HG02759 (cell line): ENCODE data around the gene SVEP1.
"Not testable (repeated sequence)": the region's sequence is repeated elsewhere in the genome, so short reads cannot be mapped to it uniquely, and the experiment has no call there.

Experiments
- ATAC-seq: cut with Tn5 transposase; IDR thresholded peaks from one replicate; pipeline ENCODE4 v1.9.1; 2021; ENCODE audit warnings: mild to moderate bottlenecking, moderate library complexity; ENCODE audit not compliant: unreplicated experiment

Gene SVEP1

DNA sequence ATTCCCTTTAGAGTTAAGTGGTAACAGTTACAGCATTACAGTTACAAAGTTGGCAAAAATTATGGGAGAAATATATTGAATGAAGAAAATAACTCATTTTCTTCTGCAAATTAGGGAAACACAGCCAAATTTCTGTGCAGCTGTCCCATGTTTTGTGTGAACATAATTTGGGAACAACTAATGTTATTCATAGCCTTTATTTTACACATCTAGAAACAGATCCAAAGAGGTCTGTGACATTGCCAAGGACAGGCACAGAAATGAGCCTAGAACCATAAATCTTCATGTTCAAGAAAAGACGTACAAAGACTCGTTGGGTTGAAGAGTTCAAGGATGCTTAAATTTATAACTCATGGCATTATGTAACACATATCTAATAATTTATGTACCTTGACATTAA, 127.8 kb downstream of the SVEP1 start:
- ATAC-seq: no peak

DNA sequence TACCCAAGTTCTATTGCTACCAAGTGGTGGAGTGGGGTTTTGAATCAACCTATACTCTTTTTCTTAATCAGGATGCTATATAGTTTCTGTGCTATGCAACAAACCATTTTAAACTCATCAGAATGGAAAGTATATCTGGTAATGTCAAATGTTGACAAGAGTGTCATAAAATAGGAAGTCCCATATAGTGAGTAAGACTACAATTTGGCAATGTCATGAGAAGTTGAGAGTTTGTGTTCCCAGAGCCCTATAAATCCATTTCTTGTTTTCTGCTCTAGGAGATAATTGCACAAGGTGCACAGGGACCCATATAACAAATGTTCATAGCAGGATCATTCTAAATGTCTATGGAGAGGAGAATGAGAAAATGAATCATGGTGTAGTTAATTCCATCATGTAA, 132.1 kb downstream of the SVEP1 start:
- no peak for ATAC-seq

DNA sequence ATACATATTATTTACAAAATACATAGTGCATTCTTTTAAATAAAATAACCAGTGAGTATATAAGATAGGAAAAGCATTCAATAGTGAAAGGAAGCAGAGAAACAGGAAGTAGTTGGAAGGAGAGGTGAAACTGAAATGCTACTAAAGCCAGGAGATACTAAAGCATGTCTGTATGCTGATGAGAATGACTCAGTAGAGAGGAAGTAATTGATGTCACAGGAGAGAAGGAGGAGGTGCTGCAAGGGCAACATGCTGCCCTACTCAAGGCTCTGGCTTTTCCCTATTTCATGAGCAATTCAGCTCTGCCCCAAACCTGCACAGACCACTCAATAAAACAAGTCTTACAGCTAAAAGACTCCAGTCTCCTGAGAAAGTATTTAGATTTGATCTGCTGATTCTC, 133.4 kb downstream of the SVEP1 start:
- no peak for ATAC-seq

DNA sequence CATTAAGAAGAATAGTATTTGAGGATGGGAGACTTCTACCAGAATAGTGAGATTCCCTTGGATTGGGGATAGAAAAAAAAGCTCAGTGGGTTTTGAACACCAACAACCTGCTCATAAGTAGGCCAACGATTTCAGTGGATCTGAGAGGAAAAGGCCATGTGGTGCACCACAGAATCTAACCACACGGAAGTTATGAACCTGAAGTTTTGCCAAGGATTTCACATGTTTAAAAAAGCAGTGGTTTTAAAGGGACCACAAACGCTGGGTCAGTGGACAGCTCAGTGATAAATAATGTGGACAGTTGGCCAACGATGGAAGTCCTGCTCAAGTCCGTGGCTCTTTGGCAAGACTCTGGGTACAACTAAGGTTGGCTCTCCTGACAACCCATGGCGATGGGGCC, 134.6 kb downstream of the SVEP1 start:
- no peak for ATAC-seq

DNA sequence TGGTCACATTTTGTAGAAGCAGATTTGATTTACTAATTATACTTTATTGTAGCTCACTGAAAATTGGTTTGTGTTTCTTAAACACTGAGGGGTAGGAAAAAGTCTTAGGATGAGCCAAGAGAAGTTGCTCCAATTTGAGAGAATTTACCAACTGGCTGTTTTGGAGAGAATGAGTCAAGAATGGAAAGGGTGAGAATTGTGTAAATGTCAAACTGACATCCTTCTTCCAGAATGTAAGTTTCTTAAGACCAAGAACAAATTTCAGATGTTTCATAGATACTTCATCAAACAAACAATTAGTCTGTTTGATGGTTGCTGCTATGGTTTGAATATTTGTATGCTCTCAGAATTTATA, 135.7 kb downstream of the SVEP1 start:
- ATAC-seq: no peak

DNA sequence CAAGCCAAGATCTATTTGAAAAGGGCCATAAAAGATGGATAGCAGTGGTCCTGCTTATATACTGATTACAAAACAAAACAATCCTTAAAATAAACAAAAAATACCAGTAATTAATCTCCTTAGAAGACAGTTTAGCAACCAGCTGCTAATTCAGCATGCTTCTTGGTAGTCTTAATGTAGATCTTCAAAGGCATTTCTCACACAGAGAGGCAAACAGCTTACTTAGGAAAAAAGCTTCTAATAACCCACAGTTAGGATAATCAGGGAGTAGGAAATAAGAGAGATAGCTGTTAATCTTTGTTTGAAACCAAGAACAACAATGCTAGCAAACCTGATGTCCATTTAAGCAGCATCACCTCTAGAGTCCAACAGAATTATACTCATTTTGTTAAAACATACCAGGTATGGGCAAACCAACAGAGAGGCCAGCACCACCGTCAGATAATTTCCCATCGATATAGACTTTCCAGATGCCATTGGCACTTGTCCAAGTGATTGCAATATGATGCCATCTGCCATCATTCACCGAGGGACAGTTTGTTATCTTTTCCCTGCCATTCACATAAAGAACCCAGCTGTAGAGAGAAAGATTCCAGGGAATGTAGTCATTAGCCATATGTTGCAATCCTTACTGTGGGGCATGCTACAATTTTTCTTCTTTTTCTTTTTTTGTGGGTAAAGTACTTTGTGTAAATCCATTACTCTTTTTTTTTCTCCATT, 136.2 kb downstream of the SVEP1 start:
- no peak for ATAC-seq

DNA sequence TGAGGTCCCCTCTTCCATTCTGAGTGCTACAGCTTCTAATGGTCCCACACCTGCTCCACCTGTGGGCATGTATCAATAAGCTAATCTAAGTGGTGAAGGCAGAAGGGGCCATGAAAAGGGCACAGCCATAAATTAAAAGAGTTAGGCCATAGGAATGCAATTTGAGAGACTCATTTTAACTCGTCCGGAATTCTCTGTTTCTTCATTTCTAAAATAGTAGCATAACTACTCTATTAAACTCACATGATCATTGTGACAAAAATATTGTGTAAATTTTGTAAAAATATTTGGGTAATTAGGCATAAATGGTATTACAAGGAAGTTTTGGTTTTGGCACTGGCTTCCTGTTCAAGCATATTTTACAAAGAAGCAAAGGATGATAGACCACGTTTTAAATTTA, 138.7 kb downstream of the SVEP1 start:
- ATAC-seq: no peak

DNA sequence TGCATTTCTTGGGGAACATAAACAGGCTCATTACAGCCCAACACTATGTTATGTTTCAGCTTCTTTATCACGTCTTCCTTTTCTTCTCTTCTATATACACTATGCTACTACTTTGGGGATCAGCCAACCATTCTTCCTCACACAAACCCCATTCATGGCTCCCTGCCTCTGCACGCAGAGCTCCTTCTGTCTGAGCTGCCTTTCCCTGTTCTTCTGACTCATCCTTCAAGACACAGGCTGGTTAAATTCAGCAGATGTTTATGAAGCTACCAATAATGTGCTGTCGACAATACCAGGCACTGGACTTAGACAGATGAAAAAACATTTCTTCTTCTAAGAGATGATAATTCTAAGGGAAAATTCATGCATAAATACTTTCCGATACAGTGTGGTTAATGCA, 139.4 kb downstream of the SVEP1 start:
- ATAC-seq: no peak

DNA sequence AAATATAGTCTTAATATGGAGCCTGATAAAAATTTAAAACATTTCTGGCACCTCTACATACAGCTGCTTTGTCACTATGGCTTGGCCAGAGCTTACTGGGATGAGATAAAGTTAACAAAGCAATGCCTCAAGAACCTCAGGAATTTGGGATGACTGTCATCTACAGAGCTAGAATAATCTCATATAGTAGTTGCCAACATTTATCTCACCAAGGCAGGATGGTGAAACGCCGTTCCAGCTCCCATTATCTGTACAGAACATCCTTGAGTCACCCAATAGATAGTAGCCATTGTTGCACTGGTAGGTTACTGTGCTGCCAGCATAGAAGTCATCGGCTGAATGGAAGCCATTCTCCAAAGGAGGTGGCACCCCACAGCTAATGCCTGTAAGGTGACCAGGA, 147.3 kb downstream of the SVEP1 start:
- no peak for ATAC-seq

DNA sequence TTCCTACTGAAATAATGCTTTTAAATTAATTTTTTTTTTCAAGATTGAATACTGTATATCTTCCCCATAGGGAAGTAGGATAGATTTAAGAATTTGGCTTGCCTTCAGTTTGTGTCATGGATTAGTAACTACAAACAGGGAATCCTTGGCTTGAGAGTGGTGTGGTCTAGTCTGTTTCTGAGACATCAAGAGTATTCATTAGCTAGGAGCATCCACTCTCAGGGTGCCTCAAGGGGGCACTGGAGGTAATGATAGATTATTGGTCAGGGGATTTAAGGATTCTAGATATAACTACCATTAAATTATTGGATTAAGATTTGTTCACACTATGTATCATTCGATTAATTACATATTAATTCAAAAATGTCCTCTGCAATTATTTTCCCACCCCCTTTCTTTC, 150.1 kb downstream of the SVEP1 start:
- ATAC-seq: no peak

DNA sequence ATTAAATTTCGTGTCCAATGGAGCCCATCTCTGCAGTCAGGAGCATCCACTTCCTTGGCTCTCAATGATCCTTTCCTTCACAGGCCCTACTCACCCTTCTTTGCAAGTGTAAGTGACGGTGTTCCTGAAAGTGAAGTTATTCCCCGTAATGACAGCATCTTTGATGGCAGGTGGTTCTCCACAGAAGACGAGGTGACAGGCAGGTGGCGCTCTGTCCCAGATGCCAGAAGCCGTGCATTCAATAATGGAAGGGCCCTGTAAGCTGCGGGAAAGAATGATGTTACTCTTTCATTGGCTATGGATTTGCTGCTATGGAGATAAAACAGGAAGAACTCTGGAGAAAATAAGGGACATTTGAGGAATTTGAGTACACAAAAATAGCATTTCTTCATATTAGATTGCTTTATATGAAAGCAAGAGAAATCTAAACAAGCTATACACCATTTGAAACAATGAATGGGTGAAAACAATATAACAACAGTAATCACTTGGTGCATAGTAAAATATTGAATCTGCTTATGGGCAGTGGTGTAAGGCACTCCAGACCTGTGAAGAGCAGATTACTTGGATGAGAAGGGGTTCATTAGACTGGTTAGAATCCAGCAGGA, 151.9 kb downstream of the SVEP1 start:
- ATAC-seq: peak; percentile 67

DNA sequence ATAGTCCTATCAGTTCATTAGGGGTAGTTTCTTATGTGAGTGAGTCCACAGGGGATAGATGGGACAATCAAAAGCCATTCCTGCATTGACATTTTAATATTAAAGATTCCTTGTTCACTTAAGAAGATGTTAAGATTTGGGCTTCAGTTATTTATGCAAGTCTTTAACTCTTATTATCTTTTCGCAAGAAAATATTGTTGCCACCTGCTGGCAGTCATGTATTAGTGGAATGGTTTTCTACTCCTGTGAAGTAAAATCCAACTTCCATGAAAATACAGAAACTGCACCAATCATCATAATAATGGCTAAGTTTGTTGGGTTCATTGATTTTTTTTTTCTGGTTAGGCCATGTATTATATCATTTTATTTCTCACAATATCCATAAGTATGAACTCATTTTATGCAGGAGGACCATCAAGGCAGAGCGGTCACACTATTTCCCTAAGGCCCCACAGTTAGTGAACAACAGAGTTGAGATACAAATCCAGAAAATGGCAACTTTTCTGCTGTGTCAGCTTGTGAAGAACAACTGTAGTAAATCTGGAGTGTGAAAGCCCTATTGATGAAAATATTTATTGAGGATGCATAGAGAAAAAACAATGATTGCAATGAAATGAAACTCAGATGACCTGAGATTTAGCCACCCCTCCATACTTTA, 153.4 kb downstream of the SVEP1 start:
- no peak for ATAC-seq

DNA sequence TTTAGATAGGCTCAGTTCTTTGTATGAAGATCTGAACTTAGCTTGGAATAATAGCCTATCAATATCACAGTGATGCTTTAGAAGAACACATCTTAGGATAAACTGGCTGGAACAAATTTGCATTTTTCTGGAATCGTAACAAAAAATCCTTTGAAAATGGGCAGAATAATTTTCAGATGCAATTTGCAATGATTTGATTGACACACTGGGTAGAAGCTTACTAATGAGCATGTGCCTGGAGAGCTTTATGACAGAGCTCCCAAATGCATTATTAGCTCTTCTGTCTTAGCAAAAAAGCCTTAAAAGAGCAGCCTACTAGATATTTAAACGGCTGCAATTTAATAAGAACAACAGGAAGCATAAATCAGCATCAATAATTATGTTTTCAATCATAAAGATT, 165.1 kb downstream of the SVEP1 start:
- ATAC-seq: no peak

DNA sequence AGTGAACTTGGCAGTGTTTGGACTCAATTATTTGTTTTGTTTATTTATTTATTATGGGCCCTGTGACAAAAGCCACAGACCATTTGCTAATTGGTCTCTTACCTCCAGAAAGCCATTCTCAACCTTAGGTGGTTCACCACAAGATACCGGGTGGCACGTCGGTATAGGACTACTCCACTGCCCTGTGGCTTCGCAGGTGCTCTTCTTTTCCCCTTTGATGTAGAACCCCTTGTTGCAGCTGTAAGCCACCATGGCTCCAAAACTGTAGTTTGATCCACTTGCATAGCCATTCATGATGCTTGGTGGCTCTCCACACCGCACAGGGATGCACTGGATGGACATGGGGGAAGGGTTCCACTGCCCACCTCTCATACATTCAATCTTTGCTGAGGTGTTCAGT, 168.6 kb downstream of the SVEP1 start:
- no peak for ATAC-seq

DNA sequence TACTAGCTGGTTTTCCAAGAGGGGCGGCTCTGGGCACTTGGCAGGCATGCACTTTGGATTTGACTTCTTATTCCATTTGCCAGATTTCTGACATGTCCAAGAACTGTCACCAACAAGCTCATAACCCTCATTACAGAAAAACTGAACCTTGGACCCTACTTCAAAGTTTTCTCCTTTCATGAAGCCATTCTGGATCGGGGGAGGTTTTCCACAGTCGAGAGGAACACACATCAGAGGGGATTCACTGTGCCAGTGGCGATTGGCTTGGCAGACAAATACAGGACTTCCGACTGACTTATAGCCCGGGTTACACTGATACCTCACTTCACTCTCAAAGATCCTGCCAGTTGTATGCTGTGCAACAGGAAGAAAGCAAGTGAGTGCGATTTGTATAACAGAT, 170.9 kb downstream of the SVEP1 start:
- ATAC-seq: no peak

DNA sequence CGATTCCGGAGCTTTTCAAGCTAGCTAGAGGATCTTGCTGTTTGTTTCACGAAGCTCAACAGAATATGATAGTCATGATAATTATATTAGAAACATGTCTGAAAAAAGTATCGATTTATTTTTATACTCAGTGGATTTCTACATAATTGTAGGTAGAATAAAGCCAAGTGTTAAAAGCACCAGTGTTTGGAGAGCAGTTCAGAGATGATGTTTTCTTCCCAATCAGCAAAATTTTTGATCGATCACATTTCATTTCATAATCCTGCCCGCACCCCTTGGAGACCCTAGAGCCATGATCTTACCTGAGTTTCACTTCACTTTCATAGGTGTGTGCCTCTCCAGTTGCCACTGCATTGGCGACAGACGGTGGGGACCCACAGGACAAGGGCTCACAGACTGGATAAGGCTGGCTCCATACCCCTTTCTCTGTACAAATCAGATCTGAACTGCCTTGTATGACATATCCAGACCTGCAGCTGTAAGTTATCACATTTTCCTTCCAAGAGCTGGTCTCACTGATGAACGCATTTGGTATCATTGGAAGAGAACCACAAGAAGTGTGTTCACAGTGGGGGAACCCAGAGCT, 173.6 kb downstream of the SVEP1 start:
- no peak for ATAC-seq

DNA sequence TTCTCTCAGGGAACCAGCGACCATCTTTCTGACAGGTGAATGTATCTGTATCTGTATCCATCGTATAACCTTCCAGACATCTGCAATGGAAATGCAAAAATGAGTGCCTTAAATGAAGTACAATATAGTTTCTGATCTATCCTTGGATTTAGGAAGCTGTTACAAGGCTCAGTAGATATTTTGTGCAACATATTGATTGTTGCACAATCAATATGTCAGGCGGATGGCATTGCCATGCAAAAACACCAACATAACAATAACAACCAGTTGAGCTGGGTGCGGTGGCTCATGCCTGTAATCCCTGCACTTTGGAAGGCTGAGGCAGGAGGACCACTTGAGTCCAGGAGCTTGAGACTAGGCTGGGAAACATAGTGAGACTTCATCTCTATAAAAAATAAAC, 175.1 kb downstream of the SVEP1 start:
- ATAC-seq: no peak

DNA sequence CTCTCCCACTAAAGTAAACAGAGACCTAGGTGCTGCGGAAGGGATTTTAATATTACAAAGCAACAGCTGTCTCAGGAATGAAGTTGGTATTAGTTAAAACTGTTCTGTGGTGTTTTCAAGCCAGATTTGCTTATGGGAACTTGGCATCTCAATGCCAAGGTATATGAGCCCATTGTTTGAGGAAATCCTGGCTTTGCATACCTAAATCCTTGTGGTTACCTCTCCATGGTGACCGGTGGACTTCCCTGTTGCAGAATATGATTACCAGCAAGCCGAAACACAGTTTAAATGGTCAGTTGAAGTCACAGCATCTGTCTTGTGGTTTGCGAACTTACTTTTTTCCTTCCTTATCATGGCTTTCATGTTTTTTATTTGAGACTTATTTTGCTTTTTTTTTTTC, 179.6 kb downstream of the SVEP1 start:
- ATAC-seq: no peak

DNA sequence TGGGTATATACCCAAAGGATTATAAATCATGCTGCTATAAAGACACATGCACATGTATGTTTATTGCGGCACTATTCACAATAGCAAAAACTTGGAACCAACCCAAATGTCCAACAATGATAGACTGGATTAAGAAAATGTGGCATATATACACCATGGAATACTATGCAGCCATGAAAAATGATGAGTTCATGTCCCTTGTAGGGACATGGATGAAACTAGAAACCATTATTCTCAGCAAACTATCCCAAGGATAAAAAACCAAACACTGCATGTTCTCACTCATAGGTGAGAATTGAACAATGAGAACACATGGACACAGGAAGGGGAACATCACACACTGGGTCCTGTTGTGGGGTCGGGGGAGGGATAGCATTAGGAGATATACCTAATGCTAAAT, 180.5 kb downstream of the SVEP1 start:
- ATAC-seq: not testable (repeated sequence)

DNA sequence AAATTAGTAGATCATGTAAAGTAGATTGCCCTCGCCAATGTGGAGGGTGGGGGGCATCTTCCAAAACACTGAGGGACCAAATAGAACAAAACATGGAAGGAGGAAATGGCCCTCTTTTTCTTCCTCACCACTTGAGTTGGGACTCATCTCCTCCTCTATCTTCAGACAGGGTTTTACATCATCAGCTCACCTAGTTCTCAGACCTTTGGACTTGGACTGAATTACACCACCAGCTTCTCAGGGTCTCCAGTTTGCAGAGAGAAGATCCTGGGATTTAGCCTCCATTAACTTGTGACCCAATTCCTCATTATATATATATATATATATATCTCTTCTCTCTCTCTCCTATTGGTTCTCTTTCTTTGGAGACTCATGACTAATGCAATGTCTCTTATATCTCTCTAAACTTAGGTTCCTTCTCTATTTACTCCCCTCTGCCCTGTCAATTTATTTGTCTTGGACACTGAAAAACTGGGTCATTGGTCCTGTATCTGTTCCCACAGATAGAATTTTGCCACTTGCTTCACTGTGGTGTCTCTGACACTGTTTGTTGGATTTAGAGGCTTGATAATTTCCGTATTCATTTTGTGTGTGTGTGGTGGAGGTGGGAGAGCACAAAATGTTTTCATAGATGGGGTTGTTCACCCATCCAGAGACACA, 187.6 kb downstream of the SVEP1 start:
- ATAC-seq: no peak

DNA sequence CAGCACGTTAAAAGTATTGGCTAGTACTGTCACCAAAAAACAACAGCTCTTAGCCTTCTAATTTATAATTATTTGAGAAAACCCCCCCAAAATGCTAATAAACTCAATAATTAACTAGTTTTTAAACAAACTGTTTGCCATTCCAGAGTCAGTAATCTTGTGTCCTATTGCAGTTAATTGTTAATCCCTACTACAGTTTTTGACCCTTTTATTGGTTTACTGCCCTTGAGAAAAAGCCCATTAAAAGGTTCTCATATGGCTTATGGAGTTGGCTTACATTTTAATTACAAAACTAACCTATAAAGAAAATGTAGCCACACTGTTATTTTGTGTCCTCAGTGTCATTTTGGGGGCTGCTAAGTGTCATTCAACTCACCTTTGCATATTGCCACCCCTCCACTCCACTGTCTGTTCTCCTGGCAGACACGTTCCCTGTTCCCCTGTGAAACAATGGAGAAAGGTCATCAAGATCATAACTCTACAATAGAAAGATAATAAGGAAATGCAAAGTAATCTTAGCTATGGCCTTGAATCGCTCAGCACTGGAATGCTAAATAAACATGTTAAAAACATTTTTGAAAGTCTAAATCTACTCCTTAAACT, 190.3 kb downstream of the SVEP1 start:
- no peak for ATAC-seq
